Endothelial cell of umbilical vein (primary cell): ENCODE results near the gene KIAA1671. TPM values are rescaled to one million over a fixed set of nuclear protein-coding genes. Genes with fewer than 3 reads are reported as not detected.

Source experiments
- BruUV-seq: library from RNA; stranded (reverse); fragments of 400-500 nt; replicated peaks from 2 replicates; lab custom pipeline; 2021; lab: Mats Ljungman, UMichigan
- CTCF ChIA-PET: fragments of 300-600, 350-600 bp; sonication (Branson Sonifier 250); formaldehyde crosslinking; loops from one replicate; lab custom pipeline; 2021; ENCODE audit warnings: antibody characterized with exemption, inconsistent platforms; lab: Charles Lee
- POLR2A ChIA-PET: fragments of 300-600, 350-600 bp; sonication (Branson Sonifier 250); formaldehyde crosslinking; loops from one replicate; lab custom pipeline; 2021; ENCODE audit warnings: antibody characterized with exemption, inconsistent platforms; lab: Charles Lee
- DNase-seq: peaks from one replicate; pipeline ENCODE4 v3.0.0-alpha.2; 2011; ENCODE audit warnings: low read depth, low spot score
- FAIRE-seq: peaks from 2 replicates; lab custom pipeline; 2011; peaks lifted over from hg19 to GRCh38; lab: Jason Lieb, UNC
- H2AFZ ChIP-seq: 2 replicates; pipeline ENCODE4 v1.6.0; 2012; ENCODE audit warnings: low read depth, low read length, control low read depth, inconsistent platforms
- H3K27ac ChIP-seq: 2 replicates; pipeline ENCODE4 v1.5.1; 2011; ENCODE audit warnings: low read depth, mild to moderate bottlenecking, control low read depth, low read length, moderate library complexity; ENCODE audit not compliant: insufficient read depth
- H3K27me3 ChIP-seq, 2 experiments: 2 replicates each; pipeline versions ENCODE4 v1.6.0 to v1.6.1; 2011; ENCODE audit warnings: low read length in 2 of 2, mixed read lengths in 1 of 2; ENCODE audit not compliant: control insufficient read depth in 2 of 2, insufficient read depth in 2 of 2
- H3K36me3 ChIP-seq, 2 experiments: 2 replicates in 1 of 2; 3 replicates in 1 of 2; pipeline ENCODE4 v1.5.1; 2011; ENCODE audit warnings: low read length in 2 of 2, mild to moderate bottlenecking in 1 of 2, moderate library complexity in 1 of 2; ENCODE audit not compliant: control insufficient read depth in 2 of 2, insufficient read depth in 2 of 2; ENCODE audit errors: extremely low read depth in 1 of 2
- H3K4me1 ChIP-seq: 3 replicates; pipeline ENCODE4 v1.5.1; 2011; ENCODE audit warnings: mild to moderate bottlenecking, low read length; ENCODE audit not compliant: control insufficient read depth, insufficient read depth; ENCODE audit errors: extremely low read depth
- H3K4me2 ChIP-seq: 2 replicates; pipeline ENCODE4 v1.6.1; 2011; ENCODE audit warnings: low read length, control low read depth, mixed read lengths; ENCODE audit not compliant: insufficient read depth
- H3K4me3 ChIP-seq, 3 experiments: fragments of 200-600 bp in 1 of 3; sonication (generic), shearing (Covaris generic) in 1 of 3; replicated peaks in 1 of 3; 2 replicates each; pipeline ENCODE4 v1.5.1; 2011 to 2016; ENCODE audit warnings: control low read depth in 3 of 3, low read length in 3 of 3, mild to moderate bottlenecking in 2 of 3, inconsistent platforms in 1 of 3, low read depth in 1 of 3, moderate library complexity in 1 of 3; ENCODE audit not compliant: insufficient read depth in 1 of 3
- H3K79me2 ChIP-seq: 2 replicates; pipeline ENCODE4 v1.6.0; 2012; ENCODE audit warnings: low read length, inconsistent platforms; ENCODE audit not compliant: control insufficient read depth, insufficient read depth
- H3K9ac ChIP-seq: replicated peaks from 2 replicates; pipeline ENCODE3; 2011; ENCODE audit warnings: low read length, control low read depth; ENCODE audit not compliant: insufficient read depth; ENCODE audit errors: extremely low read depth
- H3K9me1 ChIP-seq: replicated peaks from 3 replicates; pipeline ENCODE4 v1.6.0; 2011; ENCODE audit warnings: mild to moderate bottlenecking, low read length; ENCODE audit not compliant: control insufficient read depth, insufficient read depth; ENCODE audit errors: extremely low read depth
- H3K9me3 ChIP-seq: replicated peaks from 2 replicates; pipeline ENCODE4 v1.5.1; 2012; ENCODE audit warnings: low read length, inconsistent platforms; ENCODE audit not compliant: control insufficient read depth, insufficient read depth
- H4K20me1 ChIP-seq: replicated peaks from 2 replicates; pipeline ENCODE3; 2011; ENCODE audit warnings: mild to moderate bottlenecking, low read length; ENCODE audit not compliant: control insufficient read depth, insufficient read depth; ENCODE audit errors: extremely low read depth
- CTCF ChIP-seq, 2 donors: IDR thresholded peaks; 1 replicate in 1 of 2; 2 replicates in 1 of 2; pipeline ENCODE4 v1.5.1; 2011; ENCODE audit warnings: low read length in 2 of 2, mild to moderate bottlenecking in 2 of 2, moderate library complexity in 2 of 2, control low read depth in 1 of 2, inconsistent platforms in 1 of 2, low read depth in 1 of 2; ENCODE audit not compliant: insufficient read depth in 1 of 2; ENCODE audit errors: extremely low read depth in 1 of 2
- EZH2 ChIP-seq: IDR thresholded peaks from 2 replicates; pipeline ENCODE4 v1.6.1; 2012; ENCODE audit warnings: borderline replicate concordance, low read depth, mild to moderate bottlenecking, moderate library complexity, low read length, inconsistent platforms; ENCODE audit not compliant: severe bottlenecking
- FOS ChIP-seq: IDR thresholded peaks from 2 replicates; pipeline ENCODE4 v1.6.1; 2011; ENCODE audit warnings: mild to moderate bottlenecking, low read length, moderate library complexity, borderline replicate concordance; ENCODE audit not compliant: insufficient read depth
- GATA2 ChIP-seq: IDR thresholded peaks from 2 replicates; pipeline ENCODE4 v1.7.0; 2011; ENCODE audit warnings: low read depth, mild to moderate bottlenecking, moderate library complexity, mixed read lengths, low read length; ENCODE audit not compliant: insufficient read length, insufficient read depth
- JUN ChIP-seq: IDR thresholded peaks from 2 replicates; pipeline ENCODE4 v1.6.1; 2011; ENCODE audit warnings: borderline replicate concordance, low read depth; ENCODE audit not compliant: insufficient read length, insufficient read depth
- MAX ChIP-seq: IDR thresholded peaks from 2 replicates; pipeline ENCODE4 v1.6.1; 2011; ENCODE audit not compliant: insufficient read depth, insufficient read length
- MYC ChIP-seq: IDR thresholded peaks from one replicate; pipeline ENCODE4 v1.6.1; 2011; ENCODE audit warnings: mild to moderate bottlenecking, low read depth, low read length
- POLR2A ChIP-seq: IDR thresholded peaks from 2 replicates; pipeline ENCODE4 v1.6.1; 2012; ENCODE audit warnings: low read depth, mild to moderate bottlenecking, control low read depth, low read length
- POLR2AphosphoS5 ChIP-seq: IDR thresholded peaks from 2 replicates; pipeline ENCODE4 v1.6.1; 2012; ENCODE audit warnings: low read depth, mild to moderate bottlenecking, control low read depth, low read length, moderate library complexity; ENCODE audit not compliant: insufficient read depth
- dilution Hi-C: fragments of 300-500 bp; cut with MboI; formaldehyde crosslinking; loops from one replicate; pipeline ENCODE4 v1.15.0; 2019; ENCODE audit warnings: low sequenced_read_pairs; ENCODE audit not compliant: extremely low pct_ligation_motif_present
- intact Hi-C: fragments of 100-400 bp; cut with micrococcal nuclease; formaldehyde crosslinking; loops from one replicate; pipeline ENCODE4 v1.10.0; 2022
- polyA plus RNA-seq, 4 experiments: library from polyadenylated mRNA; depleted of rRNA in 3 of 4; stranded (reverse) in 3 of 4; unstranded in 1 of 4; fragments of >200 nt; gene quantifications; 2 replicates each; pipeline versions ENCODE4 v1.2.1 to v1.2.3, GENCODE V29; 2011 to 2012; ENCODE audit warnings: missing spikeins in 1 of 4
- total RNA-seq: library from RNA; stranded (reverse); gene quantifications from 2 replicates; pipeline ENCODE4 v1.2.3, GENCODE V29; 2021

Gene KIAA1671
- total and polyA plus RNA-seq, 2 donors (not counting 3 experiments of a cell fraction or from before 2014, with no cell fraction given) = 23.1 to 85.1 TPM

GRCh38 chr22:24926428-24926725 is 26.1 kb upstream of the KIAA1671 start:
- ChIA-PET POLR2A (no interaction called here), CTCF (interaction anchor here (0.8 to 1.6 kb wide), 6 partner anchors 10 to 124 kb away, joined by 3 to 8 read pairs (median 4); no protein-coding TSS in a partner anchor)
- BruUV-seq = no TSS peak
- intact Hi-C loops (no loop called here), dilution Hi-C loops (no loop called here)
- FAIRE-seq (no peak), DNase-seq (peak; percentile 78)
- Histone ChIP-seq H3K9me1 (no peaks in the 10 kb centered on the region), H3K4me2 (peak overlapping the region; percentile 46), H3K4me3 (no peak overlapping the region), H3K27ac (peak overlapping the region; percentile 38), H3K79me2 (no peaks in the 10 kb centered on the region), H3K9me3 (no peaks in the 10 kb centered on the region), H3K9ac (peak overlapping the region; percentile 26), H2AFZ (peak overlapping the region; percentile 55), H3K36me3 (no peaks in the 10 kb centered on the region), H4K20me1 (no peaks in the 10 kb centered on the region), H3K4me1 (peaks cover 20% of the 10 kb centered on the region), H3K27me3 (peaks cover 4 to 6% of the 10 kb centered on the region in 2 experiments)
- TF ChIP-seq POLR2AphosphoS5 (no peak), MAX (no peak), CTCF (IDR thresholded peaks at IDR 0.05; ENCODE audit: extremely low read depth in 1 of 2, insufficient read depth in 1 of 2, low read depth in 1 of 2, low read length in 2 of 2) (no peak), MYC (no peak), JUN (no peak), POLR2A (no peak), GATA2 (no peak), FOS (no peak), EZH2 (no peak)
